SW480 (cell line): ENCODE results near the gene LATS1.
"Not testable (repeated sequence)": the region's sequence is repeated elsewhere in the genome, so short reads cannot be mapped to it uniquely, and the experiment has no call there.

Experiments
- DNase-seq: peaks from one replicate; pipeline ENCODE4 v3.0.0-alpha.2; 2016; ENCODE audit warnings: low spot score

Gene LATS1

GRCh38 chr6:149717588-149718458 is at the start of gene LATS1:
Gene LATS1 (minus strand): TSS chr6:149718101. CDS start chr6:149702126, 15,975 bp downstream.
- peak; percentile 75 for DNase-seq

DNA sequence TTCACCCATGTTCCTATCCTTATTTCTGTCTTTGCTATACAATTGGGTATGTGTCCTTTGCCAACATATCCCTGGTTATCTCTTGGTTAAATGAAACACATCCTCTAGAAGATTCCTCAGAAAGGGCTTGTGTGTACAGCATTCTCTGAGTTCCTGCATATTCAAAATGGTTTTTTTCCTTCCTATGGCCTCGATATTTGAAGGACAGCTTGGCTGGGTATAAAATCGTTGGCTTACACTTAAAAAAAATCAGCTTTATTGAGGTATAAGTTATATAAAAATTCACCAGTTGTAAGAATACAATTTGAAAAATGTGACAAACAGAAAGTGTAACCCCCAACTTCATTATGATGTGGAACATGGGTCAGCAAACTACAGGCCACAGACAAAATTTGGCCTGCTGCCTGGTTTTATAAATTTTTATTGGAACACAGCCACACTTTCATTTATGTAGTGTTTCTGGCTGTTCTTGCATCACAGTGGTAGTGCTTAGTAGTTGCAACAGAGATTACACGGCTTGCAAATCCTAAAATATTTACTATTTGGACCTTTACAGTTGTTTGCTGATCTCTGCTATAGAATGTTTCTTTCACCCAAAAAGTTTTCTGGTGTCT is 48.4 kb upstream of the LATS1 start:
- DNase-seq: no peak

GRCh38 chr6:149763866-149764265 is 46.0 kb upstream of the LATS1 start:
- no peak for DNase-seq

DNA sequence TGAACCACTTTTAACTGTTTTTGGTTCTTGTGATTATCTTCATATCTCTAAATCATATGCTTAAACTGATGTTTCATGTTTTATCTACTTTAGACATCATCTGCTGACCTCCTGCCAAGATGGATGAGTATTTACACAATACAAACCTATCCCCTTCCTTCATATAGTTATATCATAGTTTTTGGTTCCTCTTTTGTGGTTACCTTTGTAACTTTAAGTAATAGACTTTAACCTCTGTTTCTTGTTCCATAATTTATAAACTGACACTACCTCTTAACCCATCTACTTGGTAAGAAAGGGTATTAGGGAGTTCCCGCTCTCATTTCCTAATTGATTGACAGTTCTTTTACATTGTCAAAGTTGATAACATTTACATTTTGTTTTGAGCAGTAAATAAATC is 43.5 kb upstream of the LATS1 start:
- DNase-seq: no peak

DNA sequence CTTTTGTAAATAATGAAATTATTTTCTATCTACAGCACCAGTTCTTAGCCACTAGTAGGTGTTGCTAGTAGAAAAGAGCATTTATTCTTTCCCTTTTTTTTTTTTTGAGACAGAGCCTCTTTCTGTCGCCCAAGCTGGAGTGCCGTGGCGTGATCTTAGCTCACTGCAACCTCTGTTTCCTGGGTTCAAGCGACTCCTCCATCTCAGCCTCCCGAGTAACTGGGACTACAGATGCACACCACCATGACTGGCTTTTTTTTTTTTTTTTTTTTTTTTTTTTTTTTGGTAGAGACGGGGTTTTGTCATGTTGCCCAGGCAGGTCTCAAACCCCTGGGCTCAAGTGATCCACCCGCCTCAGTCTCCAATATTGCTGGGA is 38.3 kb upstream of the LATS1 start:
- DNase-seq: no peak

- DNase-seq: no peak
Observed at GRCh38 chr6:149755300-149756260, 37.7 kb upstream of the LATS1 start.

- DNase-seq: no peak
Observed at GRCh38 chr6:149754548-149754947, 36.6 kb upstream of the LATS1 start.

GRCh38 chr6:149753374-149753637 is 35.4 kb upstream of the LATS1 start:
- DNase-seq: not testable (repeated sequence)

DNA sequence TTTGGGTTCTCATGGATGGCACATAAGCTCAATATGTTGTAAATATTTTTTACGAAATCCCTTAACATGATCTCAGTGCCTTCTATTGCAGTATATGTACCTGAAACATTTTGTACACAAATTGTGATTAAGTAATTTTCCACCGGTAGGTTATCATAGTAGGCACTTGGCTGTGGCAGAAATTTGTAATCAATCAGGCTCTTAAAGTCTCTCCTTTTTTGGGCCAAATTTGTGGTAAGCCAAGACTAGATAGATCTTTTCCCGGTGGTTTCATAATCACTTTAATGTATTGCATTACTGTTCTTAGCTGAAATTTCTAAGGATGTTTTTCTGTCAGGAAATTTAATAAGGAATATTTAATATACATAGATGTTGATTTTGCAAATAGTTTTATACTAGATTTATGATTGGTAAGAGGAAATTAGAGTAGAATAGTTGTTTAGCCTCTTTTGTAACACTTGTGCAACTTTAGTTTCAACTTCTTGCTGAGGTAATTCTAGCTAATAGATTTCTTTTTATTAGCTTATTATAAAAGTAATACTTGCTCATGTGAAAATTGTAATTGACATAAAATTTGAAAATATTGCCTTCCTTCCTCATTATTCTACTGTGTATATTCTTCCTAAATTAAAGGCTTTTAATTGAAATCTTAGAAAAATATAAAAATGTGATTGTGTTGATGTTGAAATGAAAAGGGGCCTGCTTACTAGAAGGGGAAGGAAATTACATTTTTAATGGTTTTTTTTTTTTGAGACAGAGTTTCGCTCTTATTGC is 34.9 kb upstream of the LATS1 start:
- DNase-seq: no peak

GRCh38 chr6:149751920-149752319 is 34.0 kb upstream of the LATS1 start:
- not testable (repeated sequence) for DNase-seq

- DNase-seq: no peak
Observed at GRCh38 chr6:149751239-149751638, 33.3 kb upstream of the LATS1 start.

DNA sequence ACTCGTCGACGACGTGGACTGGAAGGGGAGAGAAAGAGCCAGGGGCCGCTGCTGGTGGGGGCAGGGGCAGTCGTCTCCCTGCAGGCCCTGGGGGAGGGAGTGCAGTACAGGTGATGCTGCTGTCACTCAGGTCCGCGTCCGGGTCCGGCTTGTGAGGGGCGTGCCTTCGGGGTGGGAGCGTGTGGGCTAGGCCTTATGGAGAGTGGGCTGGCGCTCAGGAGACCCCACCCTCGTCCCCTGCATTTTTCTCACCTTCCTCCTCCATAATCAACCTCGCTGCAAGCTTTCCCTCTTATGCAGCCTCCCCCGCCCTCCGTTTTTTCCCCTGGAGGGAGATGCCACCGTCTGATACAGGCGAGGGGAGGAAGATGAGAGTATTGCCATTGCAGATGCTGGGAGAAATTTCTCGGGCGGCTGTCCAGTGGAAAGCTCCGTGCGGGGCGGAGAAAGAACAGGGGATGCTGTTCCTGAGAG is 32.3 kb upstream of the LATS1 start:
- peak; percentile 63 for DNase-seq

GRCh38 chr6:149749594-149750135 is 31.8 kb upstream of the LATS1 start, which contains the start of gene PCMT1:
Gene PCMT1 (plus strand): TSS chr6:149749741. CDS start chr6:149749902, 161 bp downstream.
- DNase-seq: peak; percentile 88

DNA sequence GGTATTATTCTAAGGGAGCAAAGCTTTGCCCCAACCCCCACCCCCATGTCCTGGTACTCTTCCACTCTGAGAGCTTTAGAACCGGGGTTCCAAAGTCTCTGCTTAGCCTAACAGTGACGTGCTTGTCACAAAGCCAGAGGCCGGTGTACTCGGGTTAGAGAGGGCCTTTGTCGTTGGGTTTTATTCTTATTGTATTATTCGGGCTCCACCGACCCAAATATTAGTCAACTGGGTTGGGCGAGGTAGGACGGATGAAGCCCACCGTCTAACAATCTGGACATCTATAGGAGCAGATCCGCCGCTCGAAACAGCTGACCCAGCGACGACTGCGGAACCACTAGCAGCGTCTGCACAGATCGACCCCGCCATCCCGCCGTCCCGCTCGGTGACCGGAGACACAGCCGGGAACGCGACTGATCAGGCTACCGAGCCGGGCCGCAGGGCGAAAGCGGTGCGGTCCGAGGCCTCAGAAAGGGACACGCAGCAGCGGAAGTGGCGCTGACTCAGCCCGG is 31.2 kb upstream of the LATS1 start:
- not testable (repeated sequence) for DNase-seq

GRCh38 chr6:149746147-149746946 is 28.4 kb upstream of the LATS1 start, which contains the start of gene NUP43:
Gene NUP43 (minus strand): TSS chr6:149746529. CDS start chr6:149746495, 34 bp downstream.
- DNase-seq: peak; percentile 91

DNA sequence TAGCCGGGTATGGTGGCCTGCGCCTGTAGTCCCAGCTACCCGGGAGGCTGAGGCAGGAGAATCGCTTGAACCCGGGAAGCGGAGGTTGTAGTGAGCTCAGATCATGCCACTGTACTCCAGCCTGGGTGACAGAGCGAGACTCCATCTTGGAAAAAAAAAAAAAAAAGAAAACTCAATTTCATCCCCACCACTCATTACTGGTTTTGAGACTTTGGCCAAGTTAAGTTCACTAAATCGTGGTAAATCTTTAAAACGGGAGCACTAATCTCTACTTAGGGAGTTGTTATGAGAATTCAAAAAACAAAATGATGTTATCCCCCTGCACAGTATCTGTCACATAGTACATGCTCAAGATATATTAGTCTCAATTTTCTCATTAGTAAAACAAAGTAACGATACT is 27.4 kb upstream of the LATS1 start:
- not testable (repeated sequence) for DNase-seq

GRCh38 chr6:149734915-149735314 is 17.0 kb upstream of the LATS1 start:
- no peak for DNase-seq

DNA sequence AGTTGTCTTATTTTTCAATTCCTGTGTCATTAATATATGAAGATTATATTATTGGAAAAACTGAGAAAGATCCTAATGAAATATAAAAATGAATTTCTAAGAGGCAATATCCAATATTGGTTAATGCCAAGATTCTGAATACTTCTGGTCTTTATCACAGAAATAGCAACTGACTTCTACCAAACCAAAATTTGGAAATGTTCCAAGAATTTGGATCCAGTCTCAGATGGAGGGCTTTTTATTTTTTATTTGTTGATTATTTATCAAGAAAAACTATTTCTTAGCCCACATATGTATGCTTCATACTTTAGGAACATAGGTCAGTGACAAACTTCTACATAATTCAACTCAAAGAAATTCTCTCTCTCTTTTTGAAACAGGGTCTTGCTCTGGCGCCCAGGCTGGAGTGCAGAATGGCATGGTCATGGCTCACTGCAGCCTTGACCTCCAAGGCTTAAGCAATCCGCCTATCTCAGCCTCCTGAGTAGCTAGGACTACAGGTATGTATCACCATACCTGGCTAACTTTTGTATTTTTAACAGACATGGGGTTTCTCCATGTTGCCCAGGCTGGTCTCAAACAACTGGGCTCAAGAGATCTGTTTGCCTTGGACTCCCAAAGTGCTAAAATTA is 15.3 kb upstream of the LATS1 start:
- no peak for DNase-seq

DNA sequence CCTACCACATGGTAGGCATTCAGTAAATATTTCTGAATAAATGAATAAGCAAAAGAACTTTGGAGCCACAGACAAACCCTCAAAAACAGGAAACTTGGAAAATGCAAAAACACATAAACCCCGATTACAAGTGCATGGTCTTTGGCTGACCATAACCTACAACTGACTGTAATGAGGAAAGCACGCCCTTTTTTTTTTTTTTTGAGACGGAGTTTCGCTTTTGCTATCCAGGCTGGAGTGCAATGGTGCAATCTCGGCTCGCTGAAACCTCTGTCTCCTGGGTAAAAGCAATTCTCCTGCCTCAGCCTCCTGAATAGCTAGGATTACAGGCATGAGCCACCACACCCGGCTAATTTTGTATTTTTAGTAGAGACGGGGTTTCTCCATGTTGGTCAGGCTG is 11.9 kb upstream of the LATS1 start:
- DNase-seq: no peak
